Astrocyte (in vitro differentiated cells and primary cell): Measurements from ENCODE around the gene CSNK2A1. TPM values are rescaled to one million over a fixed set of nuclear protein-coding genes. Genes with fewer than 3 reads are reported as not detected.

Experiments
- DNase-seq: peaks from one replicate; pipeline ENCODE4 v3.0.0-alpha.2; 2010; ENCODE audit warnings: low read depth
- FAIRE-seq: peaks from 2 replicates; lab custom pipeline; 2011; peaks lifted over from hg19 to GRCh38; lab: Jason Lieb, UNC
- H2AFZ ChIP-seq: 2 replicates; pipeline ENCODE4 v1.6.0; 2012; ENCODE audit warnings: low read depth, low read length, inconsistent platforms
- H3K27ac ChIP-seq: 2 replicates; pipeline ENCODE4 v1.5.1; 2011; ENCODE audit warnings: low read depth, low read length, inconsistent platforms
- H3K27me3 ChIP-seq: 2 replicates; pipeline ENCODE4 v1.6.0; 2011; ENCODE audit warnings: low read length, inconsistent platforms; ENCODE audit not compliant: insufficient read depth
- H3K36me3 ChIP-seq: 2 replicates; pipeline ENCODE4 v1.5.1; 2011; ENCODE audit warnings: low read length, inconsistent platforms; ENCODE audit not compliant: insufficient read depth
- H3K4me1 ChIP-seq: 2 replicates; pipeline ENCODE4 v1.5.1; 2011; ENCODE audit warnings: low read length, inconsistent platforms; ENCODE audit not compliant: insufficient read depth
- H3K4me2 ChIP-seq: 2 replicates; pipeline ENCODE4 v1.6.0; 2012; ENCODE audit warnings: low read length, inconsistent platforms
- H3K4me3 ChIP-seq: 2 replicates; pipeline ENCODE4 v1.5.1; 2011; ENCODE audit warnings: low read depth, mild to moderate bottlenecking, low read length, inconsistent platforms; ENCODE audit not compliant: insufficient read depth
- H3K79me2 ChIP-seq: 2 replicates; pipeline ENCODE4 v1.6.0; 2012; ENCODE audit warnings: mild to moderate bottlenecking, low read length, inconsistent platforms; ENCODE audit not compliant: insufficient read depth
- H3K9ac ChIP-seq: 2 replicates; pipeline ENCODE4 v1.6.0; 2012; ENCODE audit warnings: mild to moderate bottlenecking, low read length, inconsistent platforms
- H3K9me3 ChIP-seq: 2 replicates; pipeline ENCODE4 v1.5.1; 2012; ENCODE audit warnings: low read depth, mild to moderate bottlenecking, low read length, inconsistent platforms; ENCODE audit not compliant: insufficient read depth
- H4K20me1 ChIP-seq: 2 replicates; pipeline ENCODE4 v1.6.0; 2012; ENCODE audit warnings: low read length, inconsistent platforms; ENCODE audit not compliant: insufficient read depth
- H3K27ac Mint-ChIP-seq: one replicate; pipeline ENCODE4 v1.8.0; 2021; ENCODE audit warnings: mild to moderate bottlenecking, mixed read lengths; ENCODE audit not compliant: unreplicated experiment
- H3K27me3 Mint-ChIP-seq: one replicate; pipeline ENCODE4 v1.8.0; 2021; ENCODE audit warnings: low read depth, mixed read lengths; ENCODE audit not compliant: unreplicated experiment
- H3K36me3 Mint-ChIP-seq: one replicate; pipeline ENCODE4 v1.8.0; 2021; ENCODE audit warnings: low read depth, mixed read lengths; ENCODE audit not compliant: unreplicated experiment
- H3K4me1 Mint-ChIP-seq: one replicate; pipeline ENCODE4 v1.8.0; 2021; ENCODE audit warnings: low read depth, mixed read lengths; ENCODE audit not compliant: unreplicated experiment
- H3K4me3 Mint-ChIP-seq: one replicate; pipeline ENCODE4 v1.8.0; 2021; ENCODE audit warnings: mild to moderate bottlenecking, moderate library complexity, mixed read lengths; ENCODE audit not compliant: unreplicated experiment
- H3K9me3 Mint-ChIP-seq: one replicate; pipeline ENCODE4 v1.8.0; 2021; ENCODE audit warnings: mild to moderate bottlenecking, mixed read lengths; ENCODE audit not compliant: unreplicated experiment
- CTCF ChIP-seq: IDR thresholded peaks from 2 replicates; pipeline ENCODE4 v1.5.1; 2011; ENCODE audit warnings: low read depth, mild to moderate bottlenecking, inconsistent platforms, low read length, moderate library complexity; ENCODE audit not compliant: insufficient read depth
- EZH2 ChIP-seq: IDR thresholded peaks from 2 replicates; pipeline ENCODE4 v1.6.1; 2012; ENCODE audit warnings: mild to moderate bottlenecking, low read length, inconsistent platforms; ENCODE audit not compliant: insufficient read depth
- total RNA-seq: library from RNA; stranded (reverse); gene quantifications from 2 replicates; pipeline ENCODE4 v1.2.1, GENCODE V29; 2021

Gene CSNK2A1
- total RNA-seq, 1 donor from 2014 or later: 226 TPM

DNA sequence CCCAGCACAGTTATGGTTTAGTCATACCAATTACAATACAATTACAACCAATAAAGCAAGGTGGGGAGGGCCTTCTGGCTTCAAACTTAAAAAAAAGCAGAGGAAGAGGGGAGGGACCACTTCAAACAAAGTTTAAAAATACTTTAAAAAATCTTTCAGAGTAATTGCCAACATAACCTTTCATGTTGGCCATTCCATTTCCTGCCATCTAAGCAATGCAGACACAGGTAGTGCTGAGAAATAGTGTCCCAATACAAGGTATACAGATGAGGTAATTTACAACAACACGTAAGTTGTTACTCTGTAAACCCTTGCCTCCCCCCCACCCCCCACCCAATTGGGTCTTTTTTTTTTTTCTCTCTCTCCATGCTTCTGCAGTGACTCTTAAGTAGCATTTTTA is 62.4 kb downstream of the CSNK2A1 start:
- Histone ChIP-seq H3K9ac (no peak overlapping the region), H4K20me1 (peaks cover 31% of the 10 kb centered on the region), H2AFZ (no peak overlapping the region), H3K27ac (no peak overlapping the region), H3K4me3 (no peak overlapping the region), H3K79me2 (no peaks in the 10 kb centered on the region), H3K27me3 (no peaks in the 10 kb centered on the region), H3K9me3 (no peaks in the 10 kb centered on the region), H3K4me2 (no peak overlapping the region), H3K36me3 (peaks cover 50% of the 10 kb centered on the region), H3K4me1 (peaks cover 4% of the 10 kb centered on the region)
- H3K27me3 Mint-ChIP-seq: no peaks in the 10 kb centered on the region
- H3K27ac Mint-ChIP-seq: no peak overlapping the region
- no peak overlapping the region for H3K4me3 Mint-ChIP-seq
- TF ChIP-seq CTCF (no peak), EZH2 (no peak)
- no peaks in the 10 kb centered on the region for H3K9me3 Mint-ChIP-seq
- H3K36me3 Mint-ChIP-seq: peaks cover 17% of the 10 kb centered on the region
- no peak for FAIRE-seq
- no peak for DNase-seq
- peaks cover 12% of the 10 kb centered on the region for H3K4me1 Mint-ChIP-seq

DNA sequence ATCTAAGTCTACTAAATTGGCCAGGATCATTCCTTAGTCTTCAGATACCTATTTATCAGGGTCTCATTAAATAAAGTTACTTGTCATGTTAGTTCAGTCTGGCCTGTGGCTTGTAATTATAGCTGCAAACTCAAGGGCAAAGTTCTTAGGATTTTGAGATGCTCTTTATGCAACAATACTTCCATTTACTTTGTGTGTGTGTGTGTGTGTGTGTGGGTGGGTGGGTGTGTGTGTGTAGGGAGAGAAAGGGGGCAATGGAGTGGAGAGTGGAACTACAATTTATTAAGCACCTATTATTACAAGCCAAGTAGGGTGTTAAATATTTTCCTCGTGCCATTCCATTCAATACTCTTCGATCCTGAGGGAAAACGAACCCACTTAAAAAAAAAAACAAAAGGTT is 63.5 kb downstream of the CSNK2A1 start:
- no peaks in the 10 kb centered on the region for H3K79me2 ChIP-seq
- no peak overlapping the region for H3K4me2 ChIP-seq
- peaks cover 4% of the 10 kb centered on the region for H3K4me1 ChIP-seq
- H4K20me1 ChIP-seq: peaks cover 31% of the 10 kb centered on the region
- Mint-ChIP-seq H3K4me3 (no peak overlapping the region), H3K27ac (no peak overlapping the region), H3K36me3 (peaks cover 21% of the 10 kb centered on the region), H3K4me1 (peaks cover 14% of the 10 kb centered on the region), H3K27me3 (no peaks in the 10 kb centered on the region), H3K9me3 (no peaks in the 10 kb centered on the region)
- H3K27me3 ChIP-seq: no peaks in the 10 kb centered on the region
- DNase-seq: no peak
- H2AFZ ChIP-seq: no peak overlapping the region
- no peak overlapping the region for H3K4me3 ChIP-seq
- TF ChIP-seq EZH2 (no peak), CTCF (no peak)
- peaks cover 47% of the 10 kb centered on the region for H3K36me3 ChIP-seq
- H3K9ac ChIP-seq: no peak overlapping the region
- no peak overlapping the region for H3K27ac ChIP-seq
- H3K9me3 ChIP-seq: no peaks in the 10 kb centered on the region
- FAIRE-seq: no peak

DNA sequence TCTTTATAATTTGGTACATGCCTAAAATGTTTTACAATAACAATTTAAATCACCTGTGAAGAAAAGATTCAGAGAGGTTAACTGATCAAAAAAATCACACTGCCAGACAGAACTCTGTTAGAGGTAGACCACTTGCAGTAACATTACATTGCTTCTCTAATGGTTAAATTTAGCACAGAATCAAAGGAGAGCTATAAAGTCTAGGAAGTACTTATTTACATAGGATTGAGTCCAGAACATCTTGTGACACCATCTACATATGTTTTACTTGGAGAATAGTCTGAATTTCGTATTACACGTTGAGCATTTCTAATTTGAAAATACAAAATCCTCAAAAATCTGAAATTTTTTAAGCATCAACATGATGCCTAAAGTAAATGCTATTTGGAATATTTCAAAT is 64.1 kb downstream of the CSNK2A1 start:
- H3K4me3 Mint-ChIP-seq: no peak overlapping the region
- peaks cover 14% of the 10 kb centered on the region for H3K4me1 Mint-ChIP-seq
- DNase-seq (no peak), FAIRE-seq (no peak)
- no peak overlapping the region for H3K4me2 ChIP-seq
- TF ChIP-seq CTCF (no peak), EZH2 (no peak)
- H3K27ac Mint-ChIP-seq: peak overlapping the region; percentile 94
- H4K20me1 ChIP-seq: peaks cover 31% of the 10 kb centered on the region
- H3K27me3 ChIP-seq: no peaks in the 10 kb centered on the region
- peaks cover 25% of the 10 kb centered on the region for H3K36me3 Mint-ChIP-seq
- H3K4me1 ChIP-seq: peaks cover 4% of the 10 kb centered on the region
- no peaks in the 10 kb centered on the region for H3K79me2 ChIP-seq
- H3K4me3 ChIP-seq: no peak overlapping the region
- H3K9me3 Mint-ChIP-seq: no peaks in the 10 kb centered on the region
- no peak overlapping the region for H3K27ac ChIP-seq
- H3K9ac ChIP-seq: no peak overlapping the region
- H2AFZ ChIP-seq: no peak overlapping the region
- no peaks in the 10 kb centered on the region for H3K9me3 ChIP-seq
- H3K27me3 Mint-ChIP-seq: no peaks in the 10 kb centered on the region
- peaks cover 45% of the 10 kb centered on the region for H3K36me3 ChIP-seq
